HepG2 (cell line): Measurements from ENCODE around the gene SMARCB1. TPM values are rescaled to one million over a fixed set of nuclear protein-coding genes. Genes with fewer than 3 reads are reported as not detected.

Experiments
- ATAC-seq: fragments of 200-7000 bp; cut with Tn5 transposase; 3 replicates; pipeline ENCODE4 v1.9.1; 2020; ENCODE audit warnings: mild to moderate bottlenecking, moderate library complexity
- BruUV-seq: library from RNA; stranded (reverse); fragments of 400-500 nt; replicated peaks from 2 replicates; lab custom pipeline; 2021; lab: Mats Ljungman, UMichigan
- CTCF ChIA-PET: fragments of 300-600 bp; formaldehyde crosslinking; extraction: SDS; loops from one replicate; lab custom pipeline; 2021; ENCODE audit warnings: low total read pairs, inconsistent platforms, low intra/inter-chr PET ratio; lab: Yijun Ruan, JAX
- POLR2A ChIA-PET: fragments of 350-600 bp; sonication (Branson Sonifier 250); formaldehyde crosslinking; loops from one replicate; lab custom pipeline; 2020; ENCODE audit warnings: antibody characterized with exemption, inconsistent platforms; lab: Yijun Ruan, JAX
- DNase-seq: peaks from one replicate; pipeline ENCODE4 v3.0.0-alpha.2; 2015; ENCODE audit warnings: low spot score
- FAIRE-seq: peaks from 3 replicates; lab custom pipeline; 2011; peaks lifted over from hg19 to GRCh38; lab: Jason Lieb, UNC
- H2AFZ ChIP-seq: one replicate; pipeline ENCODE4 v1.6.1; 2011; ENCODE audit warnings: low read length, inconsistent platforms
- H3K27ac ChIP-seq: fragments of 300-600 bp; 3 replicates; pipeline ENCODE4 v1.8.0; 2011; ENCODE audit warnings: mixed run types, mild to moderate bottlenecking, mixed read lengths, low read length, inconsistent platforms; ENCODE audit not compliant: insufficient read depth; ENCODE audit errors: extremely low read length
- H3K27me3 ChIP-seq, 2 experiments: fragments of 200-600 bp in 1 of 2; 2 replicates in 1 of 2; 3 replicates in 1 of 2; pipeline versions ENCODE4 v1.6.0 to v1.8.0; 2011; ENCODE audit warnings: low read length in 2 of 2, mild to moderate bottlenecking in 2 of 2, moderate library complexity in 2 of 2, inconsistent platforms in 1 of 2; ENCODE audit not compliant: insufficient read depth in 2 of 2, control insufficient read depth in 1 of 2
- H3K36me3 ChIP-seq, 2 experiments: fragments of 200-600 bp in 1 of 2; replicated peaks in 1 of 2; 2 replicates in 1 of 2; 3 replicates in 1 of 2; pipeline versions ENCODE4 v1.5.1 to v1.8.0; 2011; ENCODE audit warnings: low read length in 2 of 2, inconsistent platforms in 1 of 2; ENCODE audit not compliant: insufficient read depth in 2 of 2, control insufficient read depth in 1 of 2
- H3K4me1 ChIP-seq: 2 replicates; pipeline ENCODE4 v1.5.1; 2012; ENCODE audit warnings: low read length, inconsistent platforms; ENCODE audit not compliant: insufficient read depth
- H3K4me2 ChIP-seq: 2 replicates; pipeline ENCODE4 v1.6.0; 2011; ENCODE audit warnings: low read depth, low read length, inconsistent platforms
- H3K4me3 ChIP-seq, 3 experiments: fragments of 200-600 bp in 1 of 3; sonication (generic), shearing (Covaris generic) in 1 of 3; replicated peaks in 1 of 3; 2 replicates each; pipeline ENCODE4 v1.5.1; 2011 to 2016; ENCODE audit warnings: low read length in 3 of 3, inconsistent platforms in 2 of 3, low read depth in 2 of 3, mild to moderate bottlenecking in 2 of 3, control low read depth in 1 of 3, mixed read lengths in 1 of 3; ENCODE audit not compliant: insufficient read depth in 1 of 3
- H3K79me2 ChIP-seq: one replicate; pipeline ENCODE4 v1.6.1; 2011; ENCODE audit warnings: low read length, inconsistent platforms; ENCODE audit not compliant: insufficient read depth
- H3K9ac ChIP-seq: 2 replicates; pipeline ENCODE4 v1.6.0; 2011; ENCODE audit warnings: mild to moderate bottlenecking, low read depth, low read length, inconsistent platforms; ENCODE audit not compliant: insufficient read depth
- H3K9me3 ChIP-seq: 2 replicates; pipeline ENCODE4 v1.5.1; 2012; ENCODE audit warnings: mild to moderate bottlenecking, low read length
- H4K20me1 ChIP-seq: 2 replicates; pipeline ENCODE4 v1.6.0; 2011; ENCODE audit warnings: inconsistent platforms, mild to moderate bottlenecking, low read length, moderate library complexity; ENCODE audit not compliant: insufficient read depth
- FOSL2 ChIP-seq: sonication (generic); formaldehyde crosslinking; IDR thresholded peaks from 2 replicates; pipeline ENCODE4 v1.4.0; 2020; ENCODE audit warnings: missing genetic modification reagents
- GTF2F1 ChIP-seq: fragments of 150-350 bp; IDR thresholded peaks from 2 replicates; pipeline ENCODE4 v1.6.1; 2014; ENCODE audit warnings: low read length
- HMG20A ChIP-seq: IDR thresholded peaks from 2 replicates; pipeline ENCODE4 v1.6.1; 2016; ENCODE audit warnings: borderline replicate concordance
- MAFK ChIP-seq, 2 experiments: IDR thresholded peaks in 1 of 2; conservative IDR thresholded peaks in 1 of 2; 2 replicates each; pipeline ENCODE4 v1.6.1; 2011; ENCODE audit warnings: improper control_type of control experiment in 2 of 2, low read length in 2 of 2
- ZC3H13 ChIP-seq: sonication (generic); formaldehyde crosslinking; IDR thresholded peaks from 2 replicates; pipeline ENCODE4 v1.8.1; 2023; ENCODE audit warnings: mild to moderate bottlenecking, missing genetic modification reagents, moderate library complexity
- ZNF562 ChIP-seq: sonication (generic); formaldehyde crosslinking; IDR thresholded peaks from 2 replicates; pipeline ENCODE4 v1.8.0; 2022; ENCODE audit warnings: missing genetic modification reagents, borderline replicate concordance
- ZNF687 ChIP-seq: sonication (generic); formaldehyde crosslinking; IDR thresholded peaks from 2 replicates; pipeline ENCODE4 v1.5.1; 2020; ENCODE audit warnings: mild to moderate bottlenecking, missing genetic modification reagents, moderate library complexity
- ZNF790 ChIP-seq: sonication (generic); formaldehyde crosslinking; IDR thresholded peaks from 2 replicates; pipeline ENCODE4 v1.8.0; 2022; ENCODE audit warnings: missing genetic modification reagents, mild to moderate bottlenecking, borderline replicate concordance
- WGBS: methylation state at CpG from one replicate; pipeline ENCODE4 v1.1.6; 2017; ENCODE audit warnings: low lambda C conversion rate; 5-methylcytosine and 5-hydroxymethylcytosine counted together
- in situ Hi-C: cut with HindIII; loops from 2 replicates; pipeline ENCODE4 v1.10.0; 2017; ENCODE audit warnings: low pct_unique_long_range_greater_than_20kb; ENCODE audit not compliant: extremely low pct_ligation_motif_present
- intact Hi-C: fragments of 100-400 bp; cut with micrococcal nuclease; formaldehyde crosslinking; loops from one replicate; pipeline ENCODE4 v1.10.0; 2022; ENCODE audit not compliant: unreplicated experiment
- polyA plus RNA-seq, 8 experiments: library from polyadenylated mRNA; depleted of rRNA in 3 of 8; stranded (reverse) in 7 of 8; unstranded in 1 of 8; fragments of >200 nt; fragmentation: Illumina TruSeq in 4 of 8; extraction: Trizol in 4 of 8; gene quantifications; 2 replicates each; pipeline versions ENCODE4 v1.2.1 to v1.2.3, GENCODE V29; 2011 to 2016; ENCODE audit warnings: low read depth in 4 of 8, missing spikeins in 1 of 8, mixed read lengths in 1 of 8; ENCODE audit not compliant: insufficient read depth in 1 of 8
- total RNA-seq, 5 experiments: library from RNA; depleted of rRNA; stranded (reverse); fragments of >200 nt; fragmentation: Illumina TruSeq; extraction: Trizol; gene quantifications; 2 replicates each; pipeline ENCODE4 v1.2.3, GENCODE V29; 2016; ENCODE audit warnings: low read depth in 1 of 5

SMARCB1 gene
- total and polyA plus RNA-seq, 2 of the 13 experiments (the other 11 are each of a cell fraction or from before 2014, with no cell fraction given) = 74.0 to 166 TPM

GRCh38 chr22:23781065-23781464 lies 5.7 kb upstream of the SMARCB1 start:
- Histone ChIP-seq H2AFZ (no peak overlapping the region), H3K4me1 (peaks cover 70% of the 10 kb centered on the region), H3K27ac (no peak overlapping the region), H3K9ac (no peak overlapping the region), H3K9me3 (no peaks in the 10 kb centered on the region), H3K79me2 (no peaks in the 10 kb centered on the region), H3K4me3 (no peak overlapping the region), H3K27me3 (no peaks in the 10 kb centered on the region), H4K20me1 (no peaks in the 10 kb centered on the region), H3K36me3 (no peaks in the 10 kb centered on the region), H3K4me2 (no peak overlapping the region)
- no TSS peak for BruUV-seq
- no peak for TF ChIP-seq ZNF790 (CRISPR knock-in tag)
- TF ChIP-seq ZC3H13 (CRISPR knock-in tag) = 0 out of 2 replicates have a peak, but pooled peaks have one; percentile 32
- TF ChIP-seq HMG20A (CRISPR knock-in tag) = no peak
- POLR2A ChIA-PET = interaction anchor here (0.8 to 1.3 kb wide), 3 partner anchors 8 to 10 kb away, joined by 3 to 4 read pairs (median 3); partner anchors contain the start of gene MMP11
- intact Hi-C loops (no loop called here), in situ Hi-C loops (loop anchor here (5.0 kb wide), 1 partner anchor 66 kb away; no protein-coding TSS in a partner anchor)
- FAIRE-seq = no peak
- no peak for ATAC-seq
- no peak for DNase-seq
- WGBS = no CpG with 5 or more reads among the region's 15 CpGs
- CTCF ChIA-PET = no interaction called here

GRCh38 chr22:23781511-23782183 lies 5.1 kb upstream of the SMARCB1 start:
- TF ChIP-seq FOSL2 (CRISPR knock-in tag) (peak; percentile 68), ZNF687 (CRISPR knock-in tag) (peak; percentile 61), GTF2F1 (no peak), ZNF562 (no peak), MAFK (conservative IDR thresholded peaks at IDR 0.05 in 1 of 2, IDR thresholded peaks at IDR 0.05 in 1 of 2; ENCODE audit: low read length in 2 of 2) (peak in 1 of 2 experiments; percentile 13; a peak in 2 of 4 replicates)
- 49% methylated on average over 10 of the region's 14 CpGs for WGBS
- H3K27me3 ChIP-seq = no peaks in the 10 kb centered on the region
- ATAC-seq (peak; percentile 7; the same call in 1 of the 3 replicates), DNase-seq (no peak), FAIRE-seq (no peak)
- H2AFZ ChIP-seq = no peak overlapping the region
- H3K36me3 ChIP-seq = no peaks in the 10 kb centered on the region
- H3K9ac ChIP-seq = no peak overlapping the region
- H3K4me3 ChIP-seq = no peak overlapping the region
- intact Hi-C loops = no loop called here
- H3K27ac ChIP-seq = no peak overlapping the region
- ChIA-PET CTCF (no interaction called here), POLR2A (interaction anchor here (0.8 to 1.3 kb wide), 2 partner anchors 9 to 11 kb away, joined by 3 to 4 read pairs; partner anchors contain the start of gene MMP11)
- no peaks in the 10 kb centered on the region for H4K20me1 ChIP-seq
- no TSS peak for BruUV-seq
- H3K4me1 ChIP-seq = peaks cover 69% of the 10 kb centered on the region
- in situ Hi-C loops = loop anchor here (5.0 kb wide), 1 partner anchor 66 kb away; no protein-coding TSS in a partner anchor
- H3K9me3 ChIP-seq = no peaks in the 10 kb centered on the region
- H3K4me2 ChIP-seq = no peak overlapping the region
- H3K79me2 ChIP-seq = no peaks in the 10 kb centered on the region
